Fibroblast of lung (primary cell): ENCODE results near the gene MGLL.

Experiments
- CTCF ChIP-seq, 2 donors: IDR thresholded peaks in 1 of 2; conservative IDR thresholded peaks in 1 of 2; 1 replicate in 1 of 2; 2 replicates in 1 of 2; pipeline ENCODE4 v1.5.1; 2011 to 2012; ENCODE audit warnings: low read length in 2 of 2, control low read depth in 1 of 2, inconsistent platforms in 1 of 2, low read depth in 1 of 2, mild to moderate bottlenecking in 1 of 2
- EZH2 ChIP-seq: IDR thresholded peaks from 2 replicates; pipeline ENCODE4 v1.5.1; 2012; ENCODE audit warnings: low read length, control low read depth, mild to moderate bottlenecking; ENCODE audit errors: missing control alignments

- TF ChIP-seq CTCF (conservative IDR thresholded peaks at IDR 0.05 in 1 of 2, IDR thresholded peaks at IDR 0.05 in 1 of 2; ENCODE audit: low read depth in 1 of 2, low read length in 2 of 2): no peak
- no peak for TF ChIP-seq EZH2
Measured at GRCh38 chr3:127686512-127686894, 135.8 kb downstream of the MGLL start.
